Iris pigment epithelial cell (primary cell): ENCODE results near the gene CGB8.

Experiments
- DNase-seq: peaks from one replicate; pipeline ENCODE4 v3.0.0-alpha.2; 2011; ENCODE audit warnings: low read depth

CGB8 gene

GRCh38 chr19:49006905-49007304 lies 42.0 kb downstream of the CGB8 start:
- no peak for DNase-seq

- no peak for DNase-seq
These were observed 43.8 kb downstream of the CGB8 start for GRCh38 chr19:49004964-49005614.

GRCh38 chr19:49004133-49004532 lies 44.8 kb downstream of the CGB8 start:
- no peak for DNase-seq

- peak; percentile 77 for DNase-seq
These were observed 49.2 kb downstream of the CGB8 start for GRCh38 chr19:48999481-49000325.

- peak; percentile 68 for DNase-seq
These were observed 50.9 kb downstream of the CGB8 start for GRCh38 chr19:48997972-48998371.
